IPS-NIHi7 (cell line): Measurements from ENCODE around the gene PLXNA2.

Experiments used
- DNase-seq: peaks from one replicate; pipeline ENCODE4 v3.0.0; 2012; ENCODE audit warnings: mixed read lengths; ENCODE audit errors: extremely low spot score

PLXNA2 gene

DNA sequence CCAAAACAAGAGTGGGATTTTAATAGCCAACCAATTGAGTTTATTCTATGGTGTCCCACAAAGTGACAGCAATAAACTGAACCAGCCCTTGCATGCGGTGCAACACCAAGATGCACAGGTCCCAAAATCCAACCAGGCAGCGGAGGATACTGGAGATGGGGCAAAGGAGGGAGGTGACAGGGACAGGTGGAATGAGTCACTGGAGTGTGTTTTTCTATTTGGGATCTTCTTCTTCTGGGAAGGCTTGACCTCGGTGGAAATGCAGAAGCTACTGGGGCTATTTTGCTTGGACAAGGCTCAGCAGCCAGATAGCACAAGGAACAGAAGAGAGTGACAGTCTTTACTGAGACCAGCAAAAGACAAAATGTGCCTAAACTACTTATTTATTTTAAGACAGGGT, 97.5 kb downstream of the PLXNA2 start:
- DNase-seq, result no peak

DNA sequence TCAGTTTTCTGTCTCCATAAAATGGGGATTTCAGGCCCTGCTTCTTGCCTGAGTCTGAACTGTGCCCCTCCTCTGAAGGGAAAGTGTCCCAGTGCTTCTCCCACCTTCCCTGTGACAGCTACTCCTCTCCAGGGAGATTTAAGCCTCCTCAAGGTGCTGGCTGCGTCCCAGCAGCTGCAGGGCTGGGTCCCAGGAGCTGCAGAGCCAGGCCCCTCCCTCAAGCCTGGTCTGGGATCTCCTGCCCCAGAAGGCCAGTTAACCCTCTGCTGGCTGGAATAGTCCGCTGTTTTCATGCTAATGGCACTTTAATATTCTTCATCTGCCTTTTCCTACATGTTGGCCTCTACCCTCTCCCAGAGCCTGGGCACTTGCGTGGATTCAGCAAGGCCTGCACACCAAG, 99.0 kb downstream of the PLXNA2 start:
- DNase-seq, result no peak

GRCh38 chr1:208142590-208143382, 101.4 kb downstream of the PLXNA2 start:
- DNase-seq, result no peak

DNA sequence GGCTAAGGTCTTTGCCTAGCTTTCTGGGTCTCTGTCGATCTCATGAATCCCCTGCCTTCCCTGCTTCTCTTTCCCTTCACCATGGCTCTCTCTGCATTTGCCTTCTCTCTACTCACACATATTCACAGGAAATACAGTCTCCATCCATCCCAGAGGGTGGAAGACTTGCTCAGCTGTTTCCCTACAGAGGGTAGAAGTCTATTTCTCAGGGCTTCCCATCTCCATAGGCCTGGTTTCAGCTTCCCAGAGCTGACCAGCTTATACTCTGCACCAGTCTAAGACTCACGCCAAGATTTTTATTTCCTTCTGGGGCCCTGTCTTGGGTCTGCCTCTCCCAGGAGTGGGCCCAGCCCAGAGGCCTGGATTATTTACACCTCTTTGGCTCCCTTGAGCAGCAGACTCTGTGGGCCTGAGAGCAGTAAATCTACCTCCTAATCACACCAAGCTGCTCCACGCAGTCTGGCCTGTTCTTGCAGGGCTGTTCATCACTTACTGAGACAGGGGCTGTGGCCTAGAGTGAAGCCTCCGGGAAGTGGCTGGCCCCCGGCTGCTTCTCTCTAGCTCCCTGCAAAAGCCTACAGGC, 102.5 kb downstream of the PLXNA2 start:
- DNase-seq, result no peak

- DNase-seq, result no peak
These were observed 104.6 kb downstream of the PLXNA2 start for GRCh38 chr1:208139434-208140045.

DNA sequence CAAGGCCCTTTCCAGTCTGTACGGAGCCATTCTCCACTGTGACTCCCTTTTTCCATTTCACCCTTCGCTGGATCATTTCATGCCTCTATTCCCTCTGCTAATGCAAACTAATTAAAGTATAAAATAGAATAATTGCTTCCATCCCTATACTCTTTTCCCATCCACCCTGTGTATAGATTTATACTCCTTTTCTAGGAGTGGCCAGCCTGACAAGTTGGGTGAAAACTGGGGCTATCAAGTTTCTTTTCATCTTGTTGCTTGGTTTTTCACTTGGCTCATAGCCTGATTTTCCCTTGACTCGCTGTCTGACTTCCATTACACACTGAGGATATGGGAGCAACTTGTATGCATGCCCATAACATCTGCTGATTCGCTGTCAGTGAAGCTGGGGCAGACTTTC, 107.0 kb downstream of the PLXNA2 start:
- no peak for DNase-seq

DNA sequence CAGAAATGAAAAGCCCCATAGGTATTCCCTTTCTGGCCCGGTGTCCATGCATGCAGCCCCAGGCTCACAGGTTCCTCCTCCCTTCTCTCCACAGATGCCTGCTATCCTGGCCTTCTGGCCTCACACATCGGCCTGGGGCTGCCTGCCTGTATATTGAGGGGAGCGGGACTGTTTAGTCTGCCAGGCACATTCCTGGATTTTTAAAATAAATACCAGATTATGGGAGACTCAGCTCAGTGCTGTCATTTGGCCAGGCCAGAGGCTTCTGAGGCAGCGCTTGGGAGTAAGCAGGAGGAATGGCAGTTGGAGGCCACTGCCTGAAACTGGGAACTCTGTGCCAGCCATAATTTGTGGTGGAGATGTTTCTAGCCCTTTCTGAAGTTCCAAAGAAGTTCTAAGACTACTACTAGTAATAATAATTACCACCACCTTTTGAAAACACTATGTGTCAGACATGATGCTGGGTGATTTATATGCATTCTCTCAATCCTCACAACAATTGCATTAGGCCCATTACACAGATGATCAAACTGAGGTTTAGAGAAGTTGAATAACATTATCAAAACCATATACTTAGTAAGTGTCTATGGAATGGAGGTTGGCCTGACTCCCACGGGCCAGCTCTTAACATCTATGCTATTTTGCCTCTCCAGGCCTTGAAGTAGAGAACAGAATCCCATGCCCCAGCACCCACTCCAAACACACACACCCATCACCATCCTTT, 107.6 kb downstream of the PLXNA2 start:
- no peak for DNase-seq

GRCh38 chr1:208135354-208135753, 108.8 kb downstream of the PLXNA2 start:
- DNase-seq, result no peak

GRCh38 chr1:208134491-208134890, 109.7 kb downstream of the PLXNA2 start:
- peak; percentile 49 for DNase-seq

GRCh38 chr1:208133355-208133754, 110.8 kb downstream of the PLXNA2 start:
- DNase-seq, result no peak

GRCh38 chr1:208132287-208132882, 111.8 kb downstream of the PLXNA2 start:
- peak; percentile 92 for DNase-seq

DNA sequence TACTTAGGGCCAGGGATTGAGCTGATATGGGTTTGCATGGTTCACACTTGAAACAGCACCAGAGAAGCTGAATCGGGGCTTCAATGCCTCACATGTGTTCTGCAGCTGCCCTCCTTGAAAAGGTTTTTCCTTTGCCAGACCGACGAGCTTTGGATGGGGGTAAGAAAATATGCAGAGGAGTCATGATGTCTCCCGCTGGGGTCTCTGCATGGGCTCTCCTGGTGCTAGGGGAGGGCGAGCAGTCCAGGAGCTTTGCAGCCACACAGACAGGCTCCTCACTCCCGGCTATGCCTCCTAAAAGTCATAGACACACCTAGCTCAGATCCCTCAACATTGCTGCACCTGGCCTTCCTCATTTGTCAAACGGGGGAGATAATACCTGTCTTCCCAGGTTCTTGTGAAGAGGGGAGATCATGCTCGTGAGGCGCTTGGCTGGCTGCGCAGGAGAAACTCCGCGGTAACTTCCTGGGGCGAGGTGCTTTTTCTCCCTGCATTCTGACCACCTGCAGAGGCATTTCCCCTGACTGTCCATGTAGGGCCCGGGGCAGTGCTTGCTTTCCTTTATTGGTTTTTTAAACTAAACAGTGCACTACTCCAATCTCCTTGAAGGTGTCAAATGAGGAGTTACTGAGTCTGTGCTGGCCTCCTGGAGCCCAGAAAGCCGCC, 112.4 kb downstream of the PLXNA2 start:
- peak; percentile 37 for DNase-seq

- no peak for DNase-seq
These were observed 114.7 kb downstream of the PLXNA2 start for GRCh38 chr1:208129487-208129886.

DNA sequence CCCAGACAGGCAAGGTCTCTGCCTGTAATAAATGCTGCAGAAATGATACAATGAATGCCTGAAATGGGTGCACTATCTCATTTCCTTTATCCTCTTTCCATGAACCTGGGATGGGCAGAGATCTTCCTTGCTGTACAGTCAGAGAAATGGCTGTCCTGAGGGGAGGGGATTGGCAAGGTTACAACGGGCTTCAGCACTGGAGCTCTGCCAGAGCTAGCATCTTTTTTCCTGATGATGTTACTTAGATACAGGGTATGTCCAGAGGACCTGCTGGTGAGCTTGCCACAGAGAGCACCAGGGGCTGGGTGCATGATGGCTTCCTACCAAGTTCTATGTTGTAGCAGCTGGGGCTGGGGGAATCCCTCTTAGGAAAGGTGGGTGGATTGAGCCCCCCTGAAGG, 115.1 kb downstream of the PLXNA2 start:
- no peak for DNase-seq

DNA sequence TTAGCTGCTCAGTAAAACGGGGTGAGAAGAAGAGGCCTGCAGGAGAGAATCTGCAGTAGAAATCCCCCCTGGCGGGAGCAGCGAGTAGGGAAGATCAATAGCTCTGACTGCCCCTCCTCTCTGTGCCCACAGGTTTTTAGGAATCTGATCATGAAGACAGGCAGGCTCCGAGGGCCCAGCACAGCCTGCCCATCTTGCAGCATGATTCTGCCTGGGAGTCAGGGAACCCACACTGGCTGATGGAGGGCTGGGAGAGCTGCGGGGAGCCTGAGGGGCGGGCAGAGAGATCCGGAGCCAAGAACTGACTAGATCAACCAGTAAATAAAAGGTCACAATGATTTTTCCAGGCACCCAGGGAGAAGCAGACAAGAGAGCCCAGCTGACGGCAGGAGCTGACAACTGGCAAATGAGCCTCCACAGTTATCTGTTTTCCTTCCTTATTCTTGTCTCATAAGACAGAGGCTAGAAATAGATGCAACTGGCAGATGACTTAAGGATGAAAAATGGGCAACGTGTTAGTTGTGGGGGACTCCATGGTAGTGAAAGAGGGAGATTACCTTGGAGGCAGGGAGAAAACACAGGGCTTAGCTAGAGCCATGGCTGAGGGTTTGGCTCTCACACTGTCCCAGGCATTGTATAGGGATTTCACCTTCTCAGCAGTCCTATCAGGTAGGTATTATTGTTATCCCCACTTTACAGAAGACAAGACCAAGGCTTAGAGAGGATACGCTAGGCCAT, 116.2 kb downstream of the PLXNA2 start:
- DNase-seq, result peak; percentile 39

GRCh38 chr1:208127284-208127683, 116.9 kb downstream of the PLXNA2 start:
- no peak for DNase-seq

- DNase-seq, result no peak
These were observed 118.1 kb downstream of the PLXNA2 start for GRCh38 chr1:208126108-208126507.

DNA sequence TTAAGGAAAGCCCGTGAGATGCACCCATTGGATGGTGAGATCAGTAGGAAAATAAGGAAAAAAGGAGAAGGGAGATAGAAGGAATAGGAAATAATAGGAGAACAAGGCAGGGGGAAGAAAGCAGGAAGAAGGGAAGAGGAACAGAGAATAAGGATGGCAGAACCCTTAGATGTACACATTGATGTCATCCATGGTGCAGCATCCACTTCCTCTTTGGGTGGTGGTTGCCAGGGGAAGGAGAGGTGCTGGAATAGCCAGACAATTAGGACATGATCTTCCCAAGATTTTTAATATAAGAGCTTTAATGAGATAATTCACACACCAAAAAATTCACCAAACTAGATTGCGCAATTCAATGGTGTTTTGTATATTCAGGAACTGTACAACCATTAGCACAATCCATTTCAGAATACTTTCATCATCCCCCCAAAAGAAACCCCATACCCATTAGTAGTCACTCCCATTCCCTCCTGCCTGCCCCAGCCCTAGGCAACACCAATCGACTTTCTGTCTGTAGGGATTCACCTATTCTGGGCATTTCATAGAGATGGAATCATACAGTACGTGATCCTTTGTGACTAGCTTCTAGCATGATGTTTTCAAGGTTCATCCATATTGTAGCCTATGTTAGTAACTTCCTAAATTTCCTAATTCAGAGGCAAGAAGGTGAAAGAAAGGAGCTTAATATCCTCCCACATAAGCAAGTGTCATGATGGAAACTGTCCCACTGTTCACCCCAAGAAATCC, 121.4 kb downstream of the PLXNA2 start:
- DNase-seq, result no peak

DNA sequence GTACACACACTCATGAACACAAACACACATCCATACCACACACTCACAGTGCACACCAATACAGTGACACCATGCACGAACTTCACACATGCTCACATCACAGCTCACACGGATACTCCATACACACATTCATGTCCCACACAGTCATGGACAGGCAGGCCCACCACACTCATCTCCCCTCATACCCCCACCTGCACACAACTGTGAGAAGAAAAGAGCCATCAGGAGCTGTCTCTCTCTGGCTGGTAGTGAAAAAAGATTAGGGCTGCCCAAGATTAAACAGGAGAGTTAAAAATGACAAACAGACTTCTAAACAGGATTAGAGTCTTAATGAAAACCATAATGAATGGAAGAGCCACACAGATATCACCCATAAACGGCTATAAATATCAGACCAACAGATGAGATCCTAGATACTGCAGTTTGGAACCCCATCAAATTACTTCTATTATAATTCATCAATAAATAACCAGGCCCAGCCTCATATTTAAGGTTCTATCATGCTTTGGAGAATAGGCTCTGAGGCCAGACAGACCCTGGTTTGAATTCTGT, 122.3 kb downstream of the PLXNA2 start:
- no peak for DNase-seq

- no peak for DNase-seq
These were observed 123.8 kb downstream of the PLXNA2 start for GRCh38 chr1:208120431-208120790.
